DOHH2 (cell line): ENCODE data around the gene ATG10.

ENCODE experiments used
- H3F3A ChIP-seq: fragments of 200-600 bp; sonication (generic), shearing (Covaris generic); 2 replicates; pipeline ENCODE4 v1.6.0; 2016; ENCODE audit warnings: antibody characterized with exemption, mild to moderate bottlenecking; ENCODE audit not compliant: control insufficient read depth, insufficient read depth
- H3K27ac ChIP-seq: fragments of 200-600 bp; sonication (generic); 2 replicates; pipeline ENCODE4 v1.5.1; 2014; ENCODE audit warnings: low read depth, mild to moderate bottlenecking, low read length, moderate library complexity
- H3K27me3 ChIP-seq: fragments of 200-600 bp; sonication (generic); 2 replicates; pipeline ENCODE4 v1.6.1; 2014; ENCODE audit warnings: mild to moderate bottlenecking, low read length, mixed read lengths; ENCODE audit not compliant: control insufficient read depth
- H3K36me3 ChIP-seq: fragments of 200-600 bp; sonication (generic); 2 replicates; pipeline ENCODE4 v1.6.1; 2014; ENCODE audit warnings: mild to moderate bottlenecking, low read length, moderate library complexity, mixed read lengths; ENCODE audit not compliant: control insufficient read depth
- H3K4me1 ChIP-seq: fragments of 200-600 bp; sonication (generic); 2 replicates; pipeline ENCODE4 v1.6.1; 2014; ENCODE audit warnings: mild to moderate bottlenecking, low read length, mixed read lengths; ENCODE audit not compliant: control insufficient read depth
- H3K4me2 ChIP-seq: fragments of 200-600 bp; sonication (generic); 2 replicates; pipeline ENCODE4 v1.6.0; 2014; ENCODE audit warnings: mild to moderate bottlenecking, low read length, moderate library complexity
- H3K4me3 ChIP-seq: fragments of 200-600 bp; sonication (generic); 2 replicates; pipeline ENCODE4 v1.5.1; 2014; ENCODE audit warnings: mild to moderate bottlenecking, low read length, mixed read lengths
- H3K79me2 ChIP-seq: fragments of 200-600 bp; sonication (generic); 2 replicates; pipeline ENCODE4 v1.6.1; 2014; ENCODE audit warnings: mild to moderate bottlenecking, low read length, mixed read lengths; ENCODE audit not compliant: control insufficient read depth
- H3K9me2 ChIP-seq: fragments of 200-600 bp; sonication (generic); replicated peaks from 2 replicates; pipeline ENCODE4 v1.6.1; 2014; ENCODE audit warnings: mild to moderate bottlenecking, low read length, mixed read lengths; ENCODE audit not compliant: control insufficient read depth
- H3K9me3 ChIP-seq: fragments of 200-600 bp; sonication (generic); 2 replicates; pipeline ENCODE4 v1.6.1; 2014; ENCODE audit warnings: antibody characterized with exemption, low read length, mixed read lengths; ENCODE audit not compliant: control insufficient read depth, insufficient read depth
- H4K20me1 ChIP-seq: fragments of 200-600 bp; sonication (generic); 2 replicates; pipeline ENCODE4 v1.6.0; 2014; ENCODE audit warnings: low read depth, mild to moderate bottlenecking, antibody characterized with exemption, low read length, moderate library complexity; ENCODE audit not compliant: control insufficient read depth, insufficient read depth
- EZH2phosphoT487 ChIP-seq: fragments of 200-600 bp; sonication (generic); IDR thresholded peaks from 2 replicates; pipeline ENCODE4 v1.6.1; 2017; ENCODE audit warnings: borderline replicate concordance, mild to moderate bottlenecking, antibody characterized with exemption, low read length, moderate library complexity, mixed read lengths
- TF ChIP-seq, protein P1 (sequence below): fragments of 200-600 bp; sonication (generic); IDR thresholded peaks from one replicate; pipeline ENCODE4 v1.5.1; 2014; ENCODE audit warnings: antibody characterized with exemption, mild to moderate bottlenecking, low read depth, low read length; ENCODE audit not compliant: poor library complexity, severe bottlenecking

ATG10 gene

DNA sequence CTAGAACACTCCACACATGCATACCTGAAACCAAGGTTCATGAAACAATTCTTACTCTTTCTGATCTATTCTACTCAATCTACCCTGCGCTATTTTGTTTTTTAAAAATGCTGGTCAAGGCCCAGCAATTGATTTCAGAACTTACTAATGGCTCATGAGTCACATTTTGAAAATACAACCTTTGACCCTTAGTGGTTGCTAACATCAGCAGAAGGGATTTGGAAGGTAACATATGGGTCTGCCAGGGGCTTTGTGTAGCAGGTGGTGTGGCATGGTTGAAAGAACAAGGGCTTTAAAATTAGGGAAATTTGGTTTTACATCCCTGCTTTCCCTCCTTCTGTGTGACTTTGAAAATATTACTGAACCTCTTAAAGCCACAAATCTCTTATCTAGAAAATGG lies 101.4 kb downstream of the ATG10 start:
- TF ChIP-seq, protein P1, sequence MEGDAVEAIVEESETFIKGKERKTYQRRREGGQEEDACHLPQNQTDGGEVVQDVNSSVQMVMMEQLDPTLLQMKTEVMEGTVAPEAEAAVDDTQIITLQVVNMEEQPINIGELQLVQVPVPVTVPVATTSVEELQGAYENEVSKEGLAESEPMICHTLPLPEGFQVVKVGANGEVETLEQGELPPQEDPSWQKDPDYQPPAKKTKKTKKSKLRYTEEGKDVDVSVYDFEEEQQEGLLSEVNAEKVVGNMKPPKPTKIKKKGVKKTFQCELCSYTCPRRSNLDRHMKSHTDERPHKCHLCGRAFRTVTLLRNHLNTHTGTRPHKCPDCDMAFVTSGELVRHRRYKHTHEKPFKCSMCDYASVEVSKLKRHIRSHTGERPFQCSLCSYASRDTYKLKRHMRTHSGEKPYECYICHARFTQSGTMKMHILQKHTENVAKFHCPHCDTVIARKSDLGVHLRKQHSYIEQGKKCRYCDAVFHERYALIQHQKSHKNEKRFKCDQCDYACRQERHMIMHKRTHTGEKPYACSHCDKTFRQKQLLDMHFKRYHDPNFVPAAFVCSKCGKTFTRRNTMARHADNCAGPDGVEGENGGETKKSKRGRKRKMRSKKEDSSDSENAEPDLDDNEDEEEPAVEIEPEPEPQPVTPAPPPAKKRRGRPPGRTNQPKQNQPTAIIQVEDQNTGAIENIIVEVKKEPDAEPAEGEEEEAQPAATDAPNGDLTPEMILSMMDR, result no peak
- no peak for TF ChIP-seq EZH2phosphoT487
- no peaks in the 10 kb centered on the region for H3K4me1 ChIP-seq
- no peaks in the 10 kb centered on the region for H3K9me3 ChIP-seq
- no peaks in the 10 kb centered on the region for H3K27me3 ChIP-seq
- H3K27ac ChIP-seq, result no peak overlapping the region
- no peaks in the 10 kb centered on the region for H3F3A ChIP-seq
- no peaks in the 10 kb centered on the region for H4K20me1 ChIP-seq
- H3K79me2 ChIP-seq, result no peaks in the 10 kb centered on the region
- no peak overlapping the region for H3K4me3 ChIP-seq
- H3K36me3 ChIP-seq, result no peaks in the 10 kb centered on the region
- no peaks in the 10 kb centered on the region for H3K9me2 ChIP-seq
- H3K4me2 ChIP-seq, result no peak overlapping the region

DNA sequence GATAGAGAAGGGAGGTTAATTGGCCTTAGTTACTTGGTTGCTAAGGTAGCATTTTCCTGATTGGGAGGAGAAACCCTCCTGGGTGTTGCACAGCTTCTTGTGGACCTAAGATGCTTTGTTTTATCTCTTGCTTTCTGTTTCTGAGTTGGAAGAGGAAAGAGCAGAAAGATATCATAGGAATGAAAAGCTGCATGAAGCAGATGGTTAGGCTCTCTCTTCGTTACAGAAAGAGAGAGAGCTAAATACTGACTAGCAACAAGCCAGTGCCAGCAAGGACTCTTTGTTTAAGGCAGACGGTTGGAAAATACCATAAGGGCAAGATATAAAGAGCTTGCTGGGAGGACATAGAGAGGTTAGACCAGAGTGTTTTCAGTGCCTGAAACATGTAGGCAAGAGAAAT lies 103.1 kb downstream of the ATG10 start:
- Histone ChIP-seq H3K9me3 (no peaks in the 10 kb centered on the region), H3K9me2 (no peaks in the 10 kb centered on the region), H3K4me1 (no peaks in the 10 kb centered on the region), H3K36me3 (no peaks in the 10 kb centered on the region), H3K4me2 (no peak overlapping the region), H3K79me2 (no peaks in the 10 kb centered on the region), H3K27ac (no peak overlapping the region), H3K4me3 (no peak overlapping the region), H3F3A (no peaks in the 10 kb centered on the region), H4K20me1 (no peaks in the 10 kb centered on the region), H3K27me3 (no peaks in the 10 kb centered on the region)
- TF ChIP-seq EZH2phosphoT487, result no peak
- TF ChIP-seq, protein P1, result no peak

DNA sequence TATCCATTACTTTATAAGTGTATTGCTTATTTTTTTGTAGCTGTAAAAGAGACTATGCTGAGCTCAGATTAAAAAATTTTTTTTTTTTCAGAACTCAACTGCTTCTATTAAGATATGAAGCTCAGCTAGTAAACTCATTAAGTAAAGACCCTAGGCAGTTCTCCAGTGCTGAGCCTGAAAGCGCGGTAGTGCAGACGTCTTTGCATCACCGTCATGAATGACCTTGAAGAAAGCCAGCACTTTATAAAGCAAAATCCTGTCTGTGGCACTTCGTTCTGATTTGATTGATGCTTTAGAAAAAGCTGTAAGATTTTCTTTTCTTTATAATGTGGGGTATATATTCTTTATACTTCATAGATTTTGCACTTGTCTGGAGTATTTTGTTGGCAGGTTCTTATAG lies 105.7 kb downstream of the ATG10 start:
- Histone ChIP-seq H3F3A (no peaks in the 10 kb centered on the region), H3K79me2 (no peaks in the 10 kb centered on the region), H3K27me3 (no peaks in the 10 kb centered on the region), H3K4me1 (no peaks in the 10 kb centered on the region), H3K36me3 (no peaks in the 10 kb centered on the region), H3K4me3 (no peak overlapping the region), H3K27ac (no peak overlapping the region), H3K4me2 (no peak overlapping the region), H3K9me3 (no peaks in the 10 kb centered on the region), H3K9me2 (no peaks in the 10 kb centered on the region), H4K20me1 (no peaks in the 10 kb centered on the region)
- TF ChIP-seq EZH2phosphoT487, result no peak
- TF ChIP-seq, protein P1, result no peak

DNA sequence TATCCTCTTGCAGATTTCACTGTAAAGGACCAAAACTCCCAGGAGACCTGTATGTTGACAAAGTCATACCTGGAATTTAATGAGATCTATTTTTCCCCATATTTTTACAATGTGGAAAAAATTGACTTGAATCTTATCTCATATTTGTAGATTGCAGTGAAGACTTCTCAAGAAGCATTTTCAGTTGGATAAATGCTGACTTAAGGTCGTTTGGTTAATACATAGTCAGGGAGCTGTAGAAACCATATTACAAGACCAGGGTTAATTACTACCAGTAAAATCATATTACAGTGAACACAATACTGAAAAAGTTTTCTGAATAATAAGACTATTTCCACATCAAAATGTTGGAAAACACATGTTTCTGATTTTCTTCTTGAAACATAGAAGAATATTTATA lies 119.8 kb downstream of the ATG10 start:
- Histone ChIP-seq H3K9me3 (peaks cover 16% of the 10 kb centered on the region; the same call in 1 of the 2 replicates), H4K20me1 (no peaks in the 10 kb centered on the region), H3F3A (no peaks in the 10 kb centered on the region), H3K4me3 (no peak overlapping the region), H3K27me3 (no peaks in the 10 kb centered on the region), H3K4me1 (no peaks in the 10 kb centered on the region), H3K79me2 (no peaks in the 10 kb centered on the region), H3K27ac (no peak overlapping the region), H3K36me3 (no peaks in the 10 kb centered on the region), H3K4me2 (no peak overlapping the region), H3K9me2 (no peaks in the 10 kb centered on the region)
- TF ChIP-seq, protein P1, result no peak
- no peak for TF ChIP-seq EZH2phosphoT487
